ENCODE data around the gene TLE3. TPM values are rescaled to one million over a fixed set of nuclear protein-coding genes. Genes with fewer than 3 reads are reported as not detected.

Gene TLE3
- total RNA-seq, 2 experiments from 2014 or later, result 66.6 to 82.3 TPM

DNA sequence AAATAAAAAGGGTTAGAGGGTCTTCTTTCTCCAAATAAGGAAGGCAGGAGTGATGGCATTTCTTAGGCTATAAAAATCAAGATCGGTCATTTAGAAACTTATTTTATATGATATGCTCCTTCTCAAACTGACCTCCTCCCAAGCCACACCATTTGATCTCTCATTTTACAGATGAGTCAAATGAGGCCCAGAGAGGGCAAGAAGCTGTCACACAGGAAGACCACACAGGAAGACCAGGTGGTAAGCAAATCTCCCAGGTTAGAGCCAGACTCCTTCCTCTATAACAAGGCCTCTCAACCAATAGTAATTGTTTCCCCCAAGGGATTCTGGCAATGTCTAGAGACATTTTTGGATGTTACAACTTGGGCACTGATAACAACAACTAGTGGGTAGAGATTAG is 13.8 kb downstream of the TLE3 start:
- Mint-ChIP-seq H3K36me3 (ENCODE audit: low read depth) (peaks cover 81% of the 10 kb centered on the region), H3K4me3 (no peak overlapping the region), H3K27ac (no peak overlapping the region), H3K4me1 (peaks cover 62% of the 10 kb centered on the region), H3K9me3 (no peaks in the 10 kb centered on the region), H3K27me3 (no peaks in the 10 kb centered on the region)
- no peak for DNase-seq
- CTCF ChIA-PET, result interaction anchor here (1.6 kb wide), 1 partner anchor 8 kb away, joined by 4 read pairs; no protein-coding TSS in a partner anchor
- POLR2A ChIA-PET, result no interaction called here

DNA sequence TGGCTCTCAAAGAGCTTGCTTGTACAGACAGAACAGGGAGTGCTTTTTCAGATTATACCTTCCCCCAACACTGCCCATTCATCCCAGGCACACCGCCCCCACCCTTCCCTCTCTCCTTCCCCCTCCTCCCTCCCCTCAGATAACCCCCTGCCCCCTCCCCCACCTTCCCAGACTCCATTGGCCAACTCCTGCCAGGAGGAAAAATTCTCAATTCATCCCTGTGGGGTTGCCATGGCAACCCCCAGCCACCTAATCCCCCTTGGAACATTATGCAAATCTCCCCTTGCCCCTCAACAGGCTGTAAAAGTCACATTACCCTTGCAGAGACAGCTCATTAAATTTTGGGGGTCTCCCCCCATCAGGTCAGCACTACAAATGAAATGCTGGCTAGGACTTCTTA is 14.3 kb downstream of the TLE3 start:
- Mint-ChIP-seq H3K27ac (peak overlapping the region; percentile 56), H3K9me3 (no peaks in the 10 kb centered on the region), H3K27me3 (no peaks in the 10 kb centered on the region), H3K36me3 (ENCODE audit: low read depth) (peaks cover 79% of the 10 kb centered on the region), H3K4me1 (peaks cover 59% of the 10 kb centered on the region), H3K4me3 (no peak overlapping the region)
- ChIA-PET CTCF (interaction anchor here (1.6 kb wide), 1 partner anchor 8 kb away, joined by 4 read pairs; no protein-coding TSS in a partner anchor), POLR2A (no interaction called here)
- DNase-seq, result no peak

DNA sequence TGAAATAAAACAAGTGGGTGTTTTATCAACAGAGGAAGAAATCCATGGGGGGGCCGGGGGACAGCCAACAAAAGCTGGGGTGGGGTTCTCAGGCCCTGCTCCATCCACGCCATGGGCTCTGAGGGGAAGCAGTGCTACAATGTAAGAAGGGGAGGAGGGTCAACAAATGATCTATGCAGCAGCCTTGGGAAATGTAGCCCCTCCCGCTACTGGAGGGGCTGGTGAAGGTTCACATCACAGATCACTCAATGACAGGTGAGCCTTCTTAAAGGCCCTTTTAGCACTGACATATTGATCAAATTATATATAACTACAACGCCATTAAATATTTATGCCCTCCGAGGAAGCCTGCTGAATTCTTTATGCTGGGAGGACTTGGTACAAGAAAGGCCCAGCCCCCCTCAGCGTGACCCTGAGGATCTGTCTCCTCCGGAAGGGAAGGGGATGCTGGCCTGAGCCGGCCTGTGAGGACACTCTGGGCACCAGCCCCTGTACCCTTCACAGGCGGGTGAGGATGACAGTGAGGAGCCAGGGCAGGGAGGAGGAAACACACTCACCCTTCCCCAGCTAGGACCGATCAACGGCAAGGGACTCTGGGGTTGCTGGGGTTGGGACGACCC is 15.3 kb downstream of the TLE3 start:
- no peak overlapping the region for H3K4me3 Mint-ChIP-seq
- ChIA-PET POLR2A (no interaction called here), CTCF (interaction anchor here (1.6 kb wide), 1 partner anchor 9 kb away, joined by 4 read pairs; no protein-coding TSS in a partner anchor)
- no peaks in the 10 kb centered on the region for H3K27me3 Mint-ChIP-seq
- peaks cover 76% of the 10 kb centered on the region for H3K36me3 Mint-ChIP-seq (ENCODE audit: low read depth)
- DNase-seq, result no peak
- H3K9me3 Mint-ChIP-seq, result no peaks in the 10 kb centered on the region
- no peak overlapping the region for H3K27ac Mint-ChIP-seq
- H3K4me1 Mint-ChIP-seq, result peaks cover 55% of the 10 kb centered on the region

DNA sequence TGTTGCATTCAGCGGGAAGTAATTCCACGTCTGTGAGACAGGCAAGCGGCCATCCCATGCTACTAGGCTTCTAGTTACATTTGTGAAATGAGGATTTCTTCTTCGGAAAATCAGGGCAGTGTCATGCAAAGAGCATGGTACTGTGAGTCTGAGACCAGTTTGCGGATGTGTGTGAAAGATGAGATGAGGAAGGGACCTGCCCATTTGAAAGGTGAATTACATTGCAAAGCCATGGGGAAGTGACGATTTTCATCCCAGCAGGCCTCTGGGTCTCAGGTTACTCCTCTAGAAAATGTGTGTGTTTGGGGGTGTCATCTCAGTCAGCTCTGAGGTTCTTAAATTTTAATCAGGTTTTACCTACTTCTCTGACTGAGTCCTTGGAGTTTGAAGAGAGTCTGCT is 16.1 kb downstream of the TLE3 start:
- H3K9me3 Mint-ChIP-seq, result no peaks in the 10 kb centered on the region
- no peak overlapping the region for H3K27ac Mint-ChIP-seq
- peaks cover 72% of the 10 kb centered on the region for H3K36me3 Mint-ChIP-seq (ENCODE audit: low read depth)
- DNase-seq, result no peak
- CTCF ChIA-PET, result no interaction called here
- H3K4me3 Mint-ChIP-seq, result no peak overlapping the region
- no peaks in the 10 kb centered on the region for H3K27me3 Mint-ChIP-seq
- POLR2A ChIA-PET, result no interaction called here
- H3K4me1 Mint-ChIP-seq, result peaks cover 47% of the 10 kb centered on the region

DNA sequence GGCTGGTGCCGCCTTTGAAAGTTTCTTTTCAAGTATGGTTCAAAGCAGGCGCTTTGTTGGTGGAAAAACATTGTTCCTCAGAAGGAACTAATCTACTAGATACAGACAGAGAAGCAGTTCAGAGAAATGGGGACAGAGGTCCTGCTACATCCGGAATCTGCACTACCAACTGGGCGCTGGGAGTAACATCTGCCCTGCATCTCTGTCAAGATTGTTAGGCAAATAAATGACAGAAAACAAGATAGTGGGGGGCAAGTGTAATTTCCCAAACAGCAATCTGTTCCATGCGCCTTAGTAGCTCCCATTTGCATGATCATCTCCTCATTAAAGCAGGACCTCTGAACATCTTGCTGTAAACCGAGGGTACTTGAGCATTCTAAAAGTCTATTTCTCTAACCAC is 17.4 kb downstream of the TLE3 start:
- Mint-ChIP-seq H3K4me1 (peaks cover 39% of the 10 kb centered on the region), H3K36me3 (ENCODE audit: low read depth) (peaks cover 71% of the 10 kb centered on the region), H3K27ac (no peak overlapping the region), H3K27me3 (no peaks in the 10 kb centered on the region), H3K4me3 (no peak overlapping the region), H3K9me3 (no peaks in the 10 kb centered on the region)
- ChIA-PET CTCF (interaction anchor here (1.2 kb wide), 1 partner anchor 17 kb away, joined by 4 read pairs; the partner anchor contains the start of gene TLE3), POLR2A (no interaction called here)
- DNase-seq, result no peak

DNA sequence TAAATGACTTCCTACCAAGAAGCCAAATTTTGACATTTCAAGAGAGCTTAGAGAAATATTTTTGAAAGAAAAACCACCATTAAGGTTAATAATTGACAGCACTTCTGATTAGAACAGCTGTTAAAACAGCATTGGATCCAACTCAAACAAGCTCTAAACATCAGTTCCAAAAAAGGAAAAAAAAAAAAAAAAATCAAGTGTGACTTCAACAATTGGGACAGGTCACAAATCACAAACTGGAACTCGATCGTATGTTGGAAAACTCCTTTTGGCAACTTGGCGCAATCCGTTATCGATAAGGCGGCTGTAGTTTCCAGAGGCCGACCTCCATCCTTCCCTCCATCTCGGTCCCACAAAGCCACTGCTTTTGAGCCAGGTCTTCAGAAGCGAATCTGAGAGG is 17.8 kb downstream of the TLE3 start:
- Mint-ChIP-seq H3K4me1 (peaks cover 34% of the 10 kb centered on the region), H3K27me3 (no peaks in the 10 kb centered on the region), H3K9me3 (no peaks in the 10 kb centered on the region), H3K36me3 (ENCODE audit: low read depth) (peaks cover 71% of the 10 kb centered on the region), H3K27ac (no peak overlapping the region), H3K4me3 (no peak overlapping the region)
- DNase-seq, result no peak
- ChIA-PET POLR2A (no interaction called here), CTCF (interaction anchor here (0.5 to 1.2 kb wide), 3 partner anchors 13 to 154 kb away, joined by 3 to 5 read pairs (median 4); partner anchors contain the start of gene TLE3)

DNA sequence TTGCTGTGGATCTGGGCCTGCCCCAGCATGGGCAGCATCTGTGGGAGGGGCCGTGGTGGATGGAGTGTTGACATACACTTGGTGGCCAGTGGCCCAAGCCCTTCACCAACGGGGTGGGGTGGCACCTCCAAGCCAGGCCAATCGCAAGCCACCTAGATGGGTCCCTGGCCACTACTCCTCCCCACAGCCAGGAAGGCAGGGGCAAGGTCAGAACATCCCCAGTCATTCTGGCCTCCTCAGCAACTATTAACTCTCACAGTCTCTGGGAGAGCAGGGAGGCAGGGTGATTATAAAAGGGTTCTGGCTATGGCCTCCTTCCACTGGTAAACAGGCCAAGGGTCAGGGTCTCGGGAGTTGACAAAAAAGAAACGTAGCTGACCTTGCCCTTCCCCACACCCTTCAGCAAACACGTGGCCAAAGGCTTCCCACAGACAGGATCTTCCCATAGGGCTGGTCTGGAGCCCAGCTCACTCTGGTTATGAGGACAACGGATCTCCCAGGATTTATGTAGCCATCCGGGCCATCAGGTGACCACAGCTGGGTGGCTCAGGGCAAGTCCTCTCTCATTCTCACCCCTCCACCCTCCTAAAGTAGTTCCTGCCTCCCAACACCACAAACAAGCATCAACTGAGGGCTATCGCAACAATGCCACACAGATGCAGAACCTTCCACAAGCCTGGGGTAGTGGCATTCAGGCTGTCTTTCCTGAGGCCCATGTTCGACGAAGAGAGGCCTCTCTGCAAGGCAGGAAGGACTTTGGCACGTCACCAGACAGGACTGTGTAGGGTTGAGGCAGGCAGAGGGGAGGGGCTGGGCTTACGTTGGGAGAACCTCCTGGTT is 18.9 kb downstream of the TLE3 start:
- CTCF ChIA-PET, result interaction anchor here (1.8 kb wide), 1 partner anchor 11 kb away, joined by 7 read pairs; no protein-coding TSS in a partner anchor
- peaks cover 23% of the 10 kb centered on the region for H3K4me1 Mint-ChIP-seq
- H3K9me3 Mint-ChIP-seq, result no peaks in the 10 kb centered on the region
- H3K4me3 Mint-ChIP-seq, result no peak overlapping the region
- peaks cover 73% of the 10 kb centered on the region for H3K36me3 Mint-ChIP-seq (ENCODE audit: low read depth)
- POLR2A ChIA-PET, result no interaction called here
- H3K27me3 Mint-ChIP-seq, result no peaks in the 10 kb centered on the region
- no peak for DNase-seq
- no peak overlapping the region for H3K27ac Mint-ChIP-seq

DNA sequence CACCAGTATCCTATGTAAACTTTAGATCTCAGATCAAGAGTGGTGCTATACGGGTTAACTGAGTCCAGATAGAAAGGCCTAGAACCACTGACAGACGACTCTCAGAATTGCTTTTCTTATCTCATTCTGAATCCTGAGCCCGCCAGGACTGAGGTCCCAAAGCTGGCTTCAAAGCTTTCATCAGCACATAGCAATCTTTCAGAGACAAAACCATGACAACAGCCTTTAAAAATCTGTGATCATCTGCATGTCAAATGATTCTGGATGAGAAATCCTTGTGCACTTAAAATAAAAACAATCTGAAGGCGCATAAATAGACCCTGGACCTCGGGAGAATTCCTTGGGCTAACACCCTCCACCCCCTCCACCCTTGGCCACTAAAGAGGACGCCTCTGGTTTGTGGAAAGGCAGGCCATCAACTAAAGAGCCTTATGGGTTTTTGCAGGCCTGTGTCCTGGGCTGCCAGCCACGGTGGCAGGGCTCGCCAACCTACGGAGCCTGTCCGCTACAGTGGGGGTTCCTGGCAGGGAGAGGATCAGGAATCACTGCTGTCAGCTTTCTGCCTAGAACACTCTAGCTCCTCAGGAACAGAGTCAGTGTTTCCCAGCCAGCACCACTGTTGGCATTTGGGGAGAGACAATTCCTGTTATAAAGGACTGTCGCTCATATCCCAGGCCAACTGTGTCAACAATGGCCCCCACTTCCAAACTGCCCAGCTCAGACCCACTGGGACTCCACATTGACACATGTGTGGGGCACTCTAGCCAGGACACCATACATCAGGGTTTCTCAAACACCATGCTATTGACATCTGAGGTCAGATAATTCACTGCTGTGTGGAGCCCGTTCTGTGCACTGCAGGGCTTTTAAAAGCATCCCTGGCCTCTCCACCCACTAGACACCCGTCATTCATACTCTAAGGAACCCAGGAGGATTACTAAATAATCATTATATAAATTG is 20.2 kb downstream of the TLE3 start:
- ChIA-PET POLR2A (no interaction called here), CTCF (interaction anchor here (0.9 to 1.8 kb wide), 3 partner anchors 10 to 20 kb away, joined by 3 to 7 read pairs (median 4); partner anchors contain the start of gene TLE3)
- Mint-ChIP-seq H3K36me3 (ENCODE audit: low read depth) (peaks cover 73% of the 10 kb centered on the region), H3K27ac (no peak overlapping the region), H3K9me3 (no peaks in the 10 kb centered on the region), H3K4me3 (no peak overlapping the region), H3K4me1 (peaks cover 13% of the 10 kb centered on the region), H3K27me3 (no peaks in the 10 kb centered on the region)
- DNase-seq, result no peak

DNA sequence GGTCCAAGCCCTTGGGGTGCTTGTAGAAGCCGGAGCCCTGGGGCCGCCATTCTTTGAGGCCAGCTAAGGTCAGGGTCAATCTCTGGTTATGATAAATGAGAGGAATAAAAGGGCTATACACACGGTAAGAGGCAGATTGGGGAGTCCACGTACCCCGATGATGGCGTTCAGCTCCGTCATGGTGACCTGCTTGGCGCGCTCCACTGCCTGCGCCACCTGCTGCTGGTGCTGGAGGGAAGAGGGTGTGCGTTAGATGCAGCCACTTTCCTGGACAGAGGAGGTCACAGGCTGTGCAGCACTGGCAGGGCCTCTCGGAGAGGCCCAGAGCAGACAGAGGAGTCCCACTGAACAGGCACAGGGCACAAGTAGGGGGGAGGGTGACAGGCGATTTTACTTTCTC is 23.3 kb downstream of the TLE3 start:
- H3K4me3 Mint-ChIP-seq, result no peak overlapping the region
- H3K36me3 Mint-ChIP-seq (ENCODE audit: low read depth), result peaks cover 65% of the 10 kb centered on the region
- ChIA-PET CTCF (interaction anchor here (0.9 kb wide), 1 partner anchor 20 kb away, joined by 4 read pairs; no protein-coding TSS in a partner anchor), POLR2A (no interaction called here)
- peaks cover 6% of the 10 kb centered on the region for H3K4me1 Mint-ChIP-seq
- H3K27ac Mint-ChIP-seq, result no peak overlapping the region
- H3K9me3 Mint-ChIP-seq, result no peaks in the 10 kb centered on the region
- DNase-seq, result no peak
- H3K27me3 Mint-ChIP-seq, result no peaks in the 10 kb centered on the region

DNA sequence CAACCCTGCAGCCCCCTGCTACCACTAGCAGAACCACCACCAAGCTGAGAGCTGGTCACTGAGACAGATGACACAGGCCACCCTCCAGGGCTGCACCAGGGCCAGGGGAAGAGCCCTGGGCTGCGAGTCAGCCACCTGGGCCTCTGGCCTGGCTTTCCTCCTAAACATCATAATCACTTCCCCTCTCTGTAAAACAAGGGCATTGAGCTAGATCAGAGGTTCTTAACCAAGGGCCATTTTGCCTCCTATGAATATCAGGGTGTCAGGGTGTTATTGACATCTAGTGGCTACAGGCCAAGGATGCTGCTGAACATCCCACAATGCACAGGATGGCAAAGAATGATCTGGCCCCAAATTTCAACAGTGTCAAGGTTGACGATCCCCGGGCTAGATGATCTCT is 25.2 kb downstream of the TLE3 start:
- Mint-ChIP-seq H3K4me3 (no peak overlapping the region), H3K27me3 (no peaks in the 10 kb centered on the region), H3K9me3 (no peaks in the 10 kb centered on the region), H3K4me1 (peaks cover 4% of the 10 kb centered on the region), H3K27ac (no peak overlapping the region), H3K36me3 (ENCODE audit: low read depth) (peaks cover 69% of the 10 kb centered on the region)
- ChIA-PET CTCF (interaction anchor here (1.2 kb wide), 1 partner anchor 9 kb away, joined by 4 read pairs; no protein-coding TSS in a partner anchor), POLR2A (no interaction called here)
- no peak for DNase-seq

DNA sequence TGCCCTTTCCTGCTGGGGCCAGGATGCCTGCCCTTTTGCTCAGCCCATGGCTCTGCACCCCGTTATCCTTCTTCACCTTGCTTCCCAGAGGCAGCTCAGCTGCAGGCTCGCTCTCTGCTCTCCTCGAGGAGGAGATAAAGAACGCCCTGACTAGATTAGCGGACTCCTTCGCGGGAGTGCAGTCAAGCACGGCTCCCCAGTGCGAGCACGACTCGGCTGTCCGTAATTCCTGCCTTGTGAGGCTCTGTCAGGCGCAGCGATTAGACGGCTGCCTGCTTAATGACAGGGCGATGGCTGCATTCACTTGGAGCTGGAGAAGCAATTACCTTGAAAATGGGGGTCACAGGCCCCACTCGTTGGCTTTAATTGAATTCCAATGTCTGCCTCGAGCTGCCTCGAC is 25.9 kb downstream of the TLE3 start:
- peaks cover 70% of the 10 kb centered on the region for H3K36me3 Mint-ChIP-seq (ENCODE audit: low read depth)
- POLR2A ChIA-PET, result no interaction called here
- peaks cover 4% of the 10 kb centered on the region for H3K4me1 Mint-ChIP-seq
- no peak overlapping the region for H3K4me3 Mint-ChIP-seq
- CTCF ChIA-PET, result interaction anchor here (0.6 to 1.2 kb wide), 2 partner anchors 8 to 28 kb away, joined by 3 to 4 read pairs; no protein-coding TSS in a partner anchor
- no peak overlapping the region for H3K27ac Mint-ChIP-seq
- DNase-seq, result no peak
- H3K9me3 Mint-ChIP-seq, result no peaks in the 10 kb centered on the region
- no peaks in the 10 kb centered on the region for H3K27me3 Mint-ChIP-seq

DNA sequence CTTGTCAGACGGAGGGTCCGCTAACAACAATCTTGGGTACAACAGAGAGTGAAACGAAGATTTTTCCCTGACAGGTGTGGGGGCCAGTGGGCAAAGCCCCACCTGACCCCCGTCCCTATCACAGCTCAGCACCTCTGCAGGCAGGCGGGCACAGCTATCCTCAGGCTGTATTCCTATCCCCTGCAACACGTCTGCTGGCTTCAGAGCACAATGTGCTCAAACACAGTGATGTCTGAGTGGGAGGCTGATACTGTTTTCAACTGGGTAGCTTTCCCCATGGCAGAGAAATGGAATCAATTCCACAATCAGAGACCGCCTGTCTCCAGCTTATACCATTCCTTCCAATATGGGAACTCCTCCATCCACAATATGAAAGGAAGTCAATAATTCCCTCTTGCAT is 28.0 kb downstream of the TLE3 start:
- ChIA-PET POLR2A (interaction anchor here (0.6 kb wide), 1 partner anchor 46 kb away, joined by 3 read pairs; no protein-coding TSS in a partner anchor), CTCF (no interaction called here)
- Mint-ChIP-seq H3K4me1 (no peaks in the 10 kb centered on the region), H3K27me3 (no peaks in the 10 kb centered on the region), H3K9me3 (no peaks in the 10 kb centered on the region), H3K27ac (no peak overlapping the region), H3K4me3 (no peak overlapping the region), H3K36me3 (ENCODE audit: low read depth) (peaks cover 55% of the 10 kb centered on the region)
- DNase-seq, result no peak

Data from activated CD4-positive, alpha-beta T cell treated with anti-CD3 and anti-CD28 coated beads, Interleukin-2, amount 10 ng/mL, durations not matched to agents 7 days and 5 days (primary cell).